GM12873 (cell line): ENCODE measurements around the gene RBM22.

Experiments
- CTCF ChIP-seq: IDR thresholded peaks from 2 replicates; pipeline ENCODE4 v1.5.1; 2012; ENCODE audit warnings: low read depth, mild to moderate bottlenecking, moderate library complexity, low read length, control low read depth; ENCODE audit not compliant: insufficient read depth; ENCODE audit errors: missing control alignments

The RBM22 gene

GRCh38 chr5:150723845-150724244 lies 23.0 kb upstream of the RBM22 start:
- TF ChIP-seq CTCF = no peak

- peak; percentile 33 for TF ChIP-seq CTCF
Measured at GRCh38 chr5:150710165-150710564, 9.3 kb upstream of the RBM22 start.

GRCh38 chr5:150706776-150707390 lies 6.0 kb upstream of the RBM22 start:
- TF ChIP-seq CTCF = no peak

GRCh38 chr5:150703762-150704161 lies 2.9 kb upstream of the RBM22 start:
- no peak for TF ChIP-seq CTCF

GRCh38 chr5:150700246-150700593 lies 642 bp downstream of the RBM22 start:
- TF ChIP-seq CTCF = no peak

- TF ChIP-seq CTCF = no peak
Measured at GRCh38 chr5:150694612-150695011, 6.2 kb downstream of the RBM22 start.

GRCh38 chr5:150692276-150692675 lies 8.6 kb downstream of the RBM22 start:
- no peak for TF ChIP-seq CTCF
